Activated CD8-positive, alpha-beta memory T cell treated with anti-CD3 and anti-CD28 coated beads, Interleukin-2, amount 50 U/mL, for 1 hour (primary cell): ENCODE measurements around the gene SBSN.

Experiments
- DNase-seq: peaks from one replicate; pipeline ENCODE4 v3.0.0-alpha.2; 2020; ENCODE audit errors: extremely low read depth

Gene SBSN, protein sequence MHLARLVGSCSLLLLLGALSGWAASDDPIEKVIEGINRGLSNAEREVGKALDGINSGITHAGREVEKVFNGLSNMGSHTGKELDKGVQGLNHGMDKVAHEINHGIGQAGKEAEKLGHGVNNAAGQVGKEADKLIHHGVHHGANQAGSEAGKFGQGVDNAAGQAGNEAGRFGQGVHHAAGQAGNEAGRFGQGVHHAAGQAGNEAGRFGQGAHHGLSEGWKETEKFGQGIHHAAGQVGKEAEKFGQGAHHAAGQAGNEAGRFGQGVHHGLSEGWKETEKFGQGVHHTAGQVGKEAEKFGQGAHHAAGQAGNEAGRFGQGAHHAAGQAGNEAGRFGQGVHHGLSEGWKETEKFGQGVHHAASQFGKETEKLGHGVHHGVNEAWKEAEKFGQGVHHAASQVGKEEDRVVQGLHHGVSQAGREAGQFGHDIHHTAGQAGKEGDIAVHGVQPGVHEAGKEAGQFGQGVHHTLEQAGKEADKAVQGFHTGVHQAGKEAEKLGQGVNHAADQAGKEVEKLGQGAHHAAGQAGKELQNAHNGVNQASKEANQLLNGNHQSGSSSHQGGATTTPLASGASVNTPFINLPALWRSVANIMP

DNA sequence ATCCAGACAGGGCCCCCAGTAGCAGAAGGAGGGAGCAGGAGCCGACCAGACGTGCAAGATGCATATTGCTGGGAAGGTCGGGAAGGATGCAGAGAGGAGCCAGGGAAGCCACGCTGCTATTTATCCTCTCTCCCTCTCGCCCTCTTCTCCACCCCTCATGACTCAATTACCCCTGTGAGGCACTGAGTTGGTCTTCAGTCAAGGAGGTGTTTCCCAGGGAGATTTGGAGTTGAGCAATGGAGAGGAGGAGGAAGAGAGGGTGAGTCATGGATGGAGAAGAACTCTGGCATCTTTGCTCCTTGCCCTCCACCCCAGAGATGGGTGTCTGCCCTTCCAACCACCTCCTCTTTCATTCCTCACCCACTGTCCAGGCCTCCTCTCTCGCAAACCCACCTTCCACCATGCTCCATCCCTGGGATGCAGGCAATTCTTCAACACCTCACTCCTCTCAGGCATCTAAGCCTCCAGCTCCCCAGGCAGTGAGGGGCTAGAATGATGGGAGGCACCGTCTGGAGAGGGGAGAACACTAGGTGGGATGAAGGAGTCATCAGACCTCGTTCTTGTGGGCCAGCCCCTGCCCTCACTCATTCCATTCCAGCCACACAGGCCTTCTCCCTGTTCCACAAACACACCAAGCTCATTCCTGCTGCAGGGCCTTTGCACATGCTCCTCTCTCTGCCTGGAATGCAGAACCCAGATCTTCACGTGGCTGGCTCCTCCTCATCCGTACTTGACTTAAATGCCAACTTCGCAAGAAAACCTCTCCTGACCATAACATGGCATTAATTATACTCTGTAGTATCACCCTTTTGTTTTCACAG lies at the start of gene SBSN:
Gene SBSN, minus strand, starts transcription at position 94 of the 821 bp plus-strand sequence. Its CDS starts 30 bp downstream, at position 64.
- DNase-seq, result no peak

DNA sequence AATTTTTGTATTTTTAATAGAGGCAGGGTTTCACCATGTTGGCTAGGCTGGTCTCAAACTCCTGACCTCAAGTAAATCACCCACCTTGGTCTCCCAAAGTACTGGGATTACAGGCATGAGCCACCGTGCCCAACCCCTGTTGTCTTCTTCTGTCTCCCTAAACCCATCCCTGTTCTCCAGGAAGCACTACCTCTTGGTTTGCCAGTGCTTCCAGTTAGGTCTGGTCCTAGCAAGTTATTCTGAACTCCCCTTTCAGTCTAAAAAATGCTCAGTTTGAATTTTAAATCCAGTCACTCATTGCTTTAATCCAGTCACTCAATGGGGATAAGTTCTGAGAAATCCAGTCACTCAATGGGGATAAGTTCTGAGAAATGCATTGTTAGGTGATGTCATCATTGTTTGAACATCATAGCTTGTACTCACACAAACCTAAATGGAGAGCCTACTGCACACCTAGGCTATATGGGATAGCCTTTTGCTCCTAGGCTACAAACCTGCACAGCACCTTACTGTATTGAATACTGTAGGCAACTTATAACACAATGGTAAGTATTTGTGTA lies 43.4 kb upstream of the SBSN start:
- no peak for DNase-seq

DNA sequence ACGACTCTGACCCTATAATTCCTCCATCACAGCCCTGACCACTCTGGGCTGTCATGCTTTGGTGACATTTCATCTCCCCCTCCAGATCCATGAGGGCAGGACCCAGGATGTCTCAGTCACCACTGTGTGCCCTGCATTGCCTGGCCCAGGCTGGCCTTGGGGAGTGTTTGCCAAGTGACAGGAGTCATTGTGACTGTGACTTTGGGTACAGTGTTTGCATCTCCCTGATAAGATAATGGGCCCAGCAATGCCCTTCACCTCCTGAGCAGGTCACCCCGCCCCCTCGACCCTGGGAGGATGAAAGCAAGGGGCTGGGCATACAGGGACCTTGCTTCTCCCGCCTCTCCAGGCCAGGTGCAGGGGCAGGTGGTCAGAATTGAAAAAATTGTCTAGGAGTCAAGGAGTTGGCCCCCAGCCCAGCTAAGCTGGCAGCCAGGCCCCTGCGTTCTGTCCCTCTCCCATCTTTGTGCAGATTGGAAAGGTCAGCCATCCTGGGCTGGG lies 41.2 kb upstream of the SBSN start:
- DNase-seq, result no peak

DNA sequence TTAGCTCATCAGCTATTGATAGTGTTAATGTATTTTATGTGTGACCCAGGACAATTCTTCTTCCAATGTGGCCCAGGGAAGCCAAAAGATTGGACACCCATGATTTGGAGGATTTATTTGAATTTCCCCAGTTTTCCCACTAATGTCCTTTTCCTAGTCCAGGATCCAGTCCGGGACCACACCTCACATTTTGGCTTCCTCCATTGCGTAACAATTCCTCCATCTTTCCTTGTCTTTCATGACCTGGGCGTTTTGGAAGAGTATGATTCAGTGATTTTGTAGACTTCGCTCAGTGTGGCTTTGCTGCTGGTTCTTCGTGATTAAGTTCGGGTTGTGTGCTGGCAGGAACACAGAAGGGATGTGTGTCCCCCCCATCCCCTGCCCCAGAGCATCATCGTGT lies 38.6 kb upstream of the SBSN start:
- DNase-seq, result no peak

DNA sequence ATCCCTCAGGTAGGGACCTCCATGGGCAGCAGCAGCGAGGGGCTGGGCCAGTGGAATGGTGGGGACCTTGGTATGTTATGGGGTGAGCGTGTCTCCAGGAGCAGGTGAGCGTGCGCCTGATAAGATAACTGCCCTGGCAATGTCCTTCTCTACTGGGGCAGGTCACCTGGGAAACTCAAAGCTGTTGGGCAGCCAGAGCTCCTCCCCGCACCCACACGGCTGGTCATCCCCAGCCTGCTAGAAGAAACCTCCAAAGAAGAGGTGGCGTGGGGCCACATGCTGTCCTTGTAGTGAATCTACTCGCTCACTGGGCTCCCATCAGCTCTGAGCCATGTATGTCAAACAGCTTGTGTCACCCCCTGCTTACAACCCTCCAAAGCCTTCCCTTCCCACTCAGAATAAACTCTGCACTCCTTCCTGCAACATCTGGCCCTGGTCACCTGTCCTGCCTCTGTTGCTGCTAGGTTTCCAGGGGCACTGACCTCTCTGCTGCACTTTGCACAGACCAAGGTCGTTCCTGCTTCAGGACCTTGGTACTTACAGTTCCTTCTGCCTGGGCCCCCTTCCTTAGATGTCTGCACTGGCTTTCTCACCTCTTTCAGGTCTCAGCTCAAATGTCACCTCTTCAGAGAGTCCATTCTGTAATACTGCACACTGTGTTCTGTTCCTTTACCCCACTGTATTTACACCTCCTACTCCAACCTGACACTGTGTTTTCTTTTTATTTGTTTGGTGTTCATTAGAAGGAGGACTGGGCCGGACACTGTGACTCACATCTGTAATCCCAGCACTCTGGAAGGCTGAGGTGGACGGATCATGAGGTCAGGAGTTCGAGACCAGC lies 37.1 kb upstream of the SBSN start:
- no peak for DNase-seq

DNA sequence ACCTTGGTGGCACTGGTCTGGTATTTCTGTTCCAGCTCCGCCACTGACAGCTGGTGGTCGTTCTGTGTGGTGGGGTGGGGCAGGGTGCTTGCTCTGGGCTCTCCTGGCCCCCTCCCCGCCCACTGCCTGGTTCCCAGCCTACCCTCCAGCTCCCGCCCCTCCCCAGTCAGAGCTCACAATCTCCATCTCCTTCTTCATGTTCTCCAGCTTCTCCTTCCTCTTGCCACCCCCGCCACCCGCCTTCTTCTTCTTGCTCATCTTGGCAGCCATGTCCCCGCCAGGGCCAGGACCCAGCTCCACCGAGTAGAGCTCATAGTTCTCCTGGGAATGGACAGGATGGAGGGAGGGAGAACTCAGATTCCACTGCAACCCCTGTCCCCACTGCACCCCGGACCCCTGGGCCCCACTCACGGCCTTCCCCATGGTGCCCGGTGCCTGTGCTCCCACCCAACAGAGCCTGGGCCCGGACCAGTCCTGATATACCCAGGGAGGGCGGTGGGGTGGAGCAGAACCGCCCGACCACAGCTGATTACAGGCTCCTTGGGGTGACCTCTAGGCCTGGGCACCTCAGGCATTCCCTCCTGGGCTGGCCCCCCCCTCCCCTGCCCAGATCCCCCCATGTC lies 35.2 kb upstream of the SBSN start, which contains the start of gene ATP4A:
Gene ATP4A, minus strand, starts transcription at position 452 of the 623 bp plus-strand sequence. Its CDS starts 29 bp downstream, at position 423.
- DNase-seq, result no peak

DNA sequence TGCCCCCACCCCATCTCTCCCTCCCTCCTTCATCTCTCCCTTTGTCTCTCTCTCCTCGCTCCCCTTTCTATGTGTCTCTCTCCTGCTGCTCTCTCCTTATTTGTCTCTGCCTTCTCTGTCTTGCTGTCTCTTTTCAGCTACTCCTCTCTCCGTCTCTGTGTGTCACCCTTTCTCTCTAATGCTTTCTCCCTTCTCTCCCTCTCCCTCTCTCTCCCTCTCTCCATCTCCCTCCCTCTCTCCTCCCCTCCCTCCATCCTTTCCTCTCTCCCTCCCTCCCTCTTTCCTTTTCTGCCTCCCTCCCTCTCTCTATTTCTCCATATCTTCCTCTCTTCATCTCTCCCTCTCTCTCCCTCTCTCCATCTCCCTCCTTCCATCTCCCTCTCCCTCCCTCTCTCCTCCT lies 34.7 kb upstream of the SBSN start:
- no peak for DNase-seq

DNA sequence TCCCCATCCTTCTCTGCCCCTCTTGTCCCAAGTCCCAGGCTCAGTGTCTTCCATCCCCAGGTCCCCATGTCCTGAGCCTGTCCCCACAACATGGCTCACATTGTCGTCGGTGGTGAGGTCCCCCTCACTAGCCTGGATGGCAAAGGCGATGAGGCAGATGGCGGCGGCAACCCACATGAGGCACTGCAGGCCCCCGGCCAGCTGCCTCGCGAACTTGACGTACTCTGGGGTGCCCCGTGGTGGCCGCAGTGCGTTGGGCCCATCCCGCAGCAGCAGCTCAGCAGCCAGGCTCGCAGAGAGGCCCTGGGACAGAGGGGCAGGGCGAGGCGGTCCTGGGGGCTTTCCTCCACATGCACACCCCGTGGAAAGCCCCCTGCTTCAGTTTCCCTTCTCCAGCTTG lies 34.2 kb upstream of the SBSN start:
- no peak for DNase-seq

DNA sequence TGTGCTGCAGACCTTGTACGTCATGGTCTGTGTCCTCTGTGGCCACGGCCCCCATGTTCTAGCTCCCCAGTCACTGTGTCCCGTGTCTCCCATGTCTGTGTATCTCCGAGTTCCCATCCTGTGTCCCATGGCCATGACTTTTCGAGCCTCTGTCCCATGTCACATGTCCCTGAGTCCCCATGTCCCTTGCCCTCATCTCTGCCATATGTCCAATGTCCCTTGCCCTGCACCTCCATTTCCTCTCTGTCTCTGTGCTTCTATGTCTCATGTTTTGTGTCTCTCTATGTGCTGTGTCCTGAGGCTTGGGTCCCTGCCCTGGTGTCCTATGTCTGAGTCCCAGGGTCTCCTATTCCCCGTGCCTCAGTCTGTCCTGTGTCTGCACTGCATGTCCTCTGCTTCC lies 33.3 kb upstream of the SBSN start:
- no peak for DNase-seq

DNA sequence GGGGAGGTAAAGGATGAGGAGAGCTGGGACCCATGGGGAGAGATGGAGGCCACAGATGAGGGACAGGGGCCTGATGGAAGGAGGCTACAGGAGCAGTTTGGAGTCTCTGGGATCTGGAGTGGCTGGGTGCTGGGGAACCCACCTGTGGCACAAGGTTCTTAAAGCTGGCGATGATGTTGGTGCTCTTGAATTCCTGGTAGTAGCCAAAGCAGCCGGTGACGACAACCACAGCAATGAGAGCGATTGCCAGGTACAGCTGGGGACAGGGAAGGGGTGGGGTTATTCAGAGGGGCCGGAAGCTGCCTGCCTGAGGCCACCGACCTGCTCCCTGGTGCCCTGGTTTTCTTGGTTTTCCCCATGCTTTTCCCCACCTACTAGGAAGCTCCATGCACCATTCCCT lies 32.6 kb upstream of the SBSN start:
- no peak for DNase-seq

DNA sequence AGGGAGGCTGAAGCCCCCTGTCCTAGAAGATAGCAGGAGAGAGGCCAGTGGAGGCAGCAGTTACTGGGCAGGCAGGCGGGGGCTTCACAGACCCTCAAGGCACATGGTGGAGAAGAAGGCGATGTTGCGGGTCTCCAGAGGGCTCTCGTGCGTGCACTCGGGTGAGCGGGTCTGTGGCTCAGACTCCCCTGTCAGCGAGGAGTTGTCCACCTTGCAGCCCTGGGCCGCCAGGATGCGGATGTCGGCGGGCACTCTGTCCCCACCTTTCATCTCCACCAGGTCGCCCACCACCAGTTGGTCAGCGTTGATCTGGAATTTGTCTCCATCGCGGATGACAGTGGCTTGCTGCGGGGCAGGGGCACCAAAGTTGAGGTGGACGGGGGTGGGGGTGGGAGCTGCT lies 32.2 kb upstream of the SBSN start:
- no peak for DNase-seq

DNA sequence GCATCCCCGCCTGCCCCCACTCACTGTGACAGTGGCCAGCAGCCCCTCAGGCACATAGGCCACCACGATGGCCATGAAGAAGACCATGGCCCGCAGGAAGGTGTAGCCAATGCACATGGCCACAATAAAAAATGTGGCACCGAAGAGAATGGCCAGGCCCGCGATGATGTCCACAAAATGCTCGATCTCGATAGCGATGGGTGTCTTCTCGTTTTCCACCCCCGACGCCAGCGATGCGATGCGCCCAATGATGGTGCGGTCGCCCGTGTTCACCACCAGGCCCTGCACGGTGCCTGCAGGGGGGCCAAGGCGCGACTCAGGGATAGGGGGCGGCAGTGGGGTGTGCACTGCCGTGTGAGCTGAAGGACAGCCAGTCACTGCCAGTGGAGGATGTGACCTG lies 31.7 kb upstream of the SBSN start:
- DNase-seq, result no peak

DNA sequence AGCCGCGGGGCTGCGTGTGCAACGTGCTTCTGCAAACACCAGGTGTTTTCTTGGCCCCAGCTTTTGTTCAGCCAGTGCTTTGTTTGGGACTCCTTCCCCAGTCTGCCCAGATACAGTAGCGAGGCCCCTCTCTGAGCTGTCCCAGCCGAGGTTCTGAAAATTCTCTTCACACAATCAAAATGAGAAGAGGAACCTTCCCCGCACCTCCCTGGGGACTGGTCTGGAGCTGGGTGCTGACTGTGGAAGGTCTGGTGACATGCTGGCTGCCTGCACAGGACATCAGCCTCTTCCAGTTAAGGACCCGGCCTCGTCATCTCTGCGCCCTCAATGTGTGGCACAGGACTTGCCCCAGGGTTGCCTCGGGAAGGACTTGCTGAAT lies 31.2 kb upstream of the SBSN start:
- no peak for DNase-seq

DNA sequence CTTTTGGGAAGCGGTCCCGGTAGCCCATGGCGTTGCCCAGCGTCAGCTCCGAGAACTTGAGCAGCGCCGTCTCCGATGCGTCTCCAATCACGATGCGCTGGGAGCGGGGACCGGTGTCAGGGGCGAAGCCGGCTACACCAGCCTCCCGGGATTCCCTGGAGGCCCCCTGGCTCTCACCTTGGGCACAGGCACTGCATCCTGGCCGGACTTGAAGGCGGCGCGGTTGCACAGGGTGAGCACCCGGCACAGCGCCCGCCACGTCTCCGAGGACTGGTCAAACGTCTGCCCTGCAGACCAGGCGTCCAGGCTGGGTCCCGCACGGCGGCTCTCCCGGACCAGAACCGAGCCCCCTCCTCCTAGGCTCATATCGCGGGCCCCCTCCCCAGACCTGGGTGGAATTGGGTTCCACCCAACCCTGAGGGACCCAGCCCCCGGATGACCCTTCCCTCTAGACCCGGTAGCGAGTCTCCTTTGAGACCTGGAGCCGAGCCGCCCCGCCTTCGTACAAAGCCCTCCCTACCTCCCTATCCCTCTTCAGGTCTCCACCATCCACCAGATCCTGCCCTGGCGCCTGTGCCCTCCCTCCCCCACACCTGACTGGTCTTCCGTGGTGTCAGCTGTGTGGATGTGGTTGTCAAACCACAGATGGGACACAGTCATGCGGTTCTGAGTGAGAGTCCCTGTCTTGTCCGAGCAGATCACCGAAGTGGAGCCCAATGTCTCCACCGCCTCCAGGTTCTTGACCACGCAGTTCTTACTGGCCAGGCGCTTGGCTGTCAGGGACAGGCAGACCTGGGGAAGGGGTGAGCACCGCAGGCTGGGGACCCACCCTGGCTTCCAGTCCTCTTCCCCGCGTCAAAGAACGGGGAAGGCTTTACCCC lies 30.5 kb upstream of the SBSN start:
- DNase-seq, result no peak

DNA sequence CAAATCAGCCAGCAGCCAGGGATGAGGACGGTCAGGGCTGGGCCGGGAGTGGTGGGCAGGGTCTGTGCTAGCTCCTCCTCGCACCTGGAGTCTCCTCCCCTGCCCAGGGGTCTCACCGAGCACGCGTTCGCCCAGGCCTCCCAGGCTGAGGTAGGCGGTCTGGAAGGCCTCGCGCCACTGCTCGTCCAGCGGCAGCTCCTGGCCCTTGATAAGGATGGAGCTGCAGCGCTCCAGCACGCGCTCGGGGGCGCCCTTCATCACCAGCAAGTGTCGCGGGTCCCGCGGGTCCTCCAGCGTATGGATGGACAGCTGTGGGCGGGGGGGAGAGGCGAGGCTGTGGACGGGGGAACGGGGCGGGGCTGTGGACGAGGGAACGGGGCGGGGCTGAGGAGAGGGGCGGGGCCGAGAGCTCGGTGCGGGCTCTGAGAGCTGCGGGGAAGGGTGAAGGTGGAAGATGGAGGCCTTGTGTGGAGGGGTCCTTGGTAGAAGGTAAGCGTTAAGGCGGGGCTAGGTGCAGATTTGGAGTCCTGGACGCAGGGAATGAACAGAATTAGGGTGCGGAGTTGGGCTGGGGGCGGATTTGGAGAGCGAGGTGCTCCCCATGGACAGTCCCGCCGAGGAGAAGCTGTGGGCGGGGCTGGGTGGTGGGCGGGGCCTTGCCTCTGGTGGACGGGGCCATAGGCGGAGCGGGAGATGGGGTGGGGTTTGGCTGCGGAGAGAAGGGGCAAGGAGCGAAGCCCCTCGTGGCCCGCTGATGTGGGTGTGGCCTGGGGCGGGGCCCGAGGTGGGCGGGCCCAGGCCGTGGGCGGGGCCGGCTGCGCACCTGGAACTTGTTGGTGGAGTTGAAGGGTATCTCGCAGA lies 29.7 kb upstream of the SBSN start:
- DNase-seq, result no peak

DNA sequence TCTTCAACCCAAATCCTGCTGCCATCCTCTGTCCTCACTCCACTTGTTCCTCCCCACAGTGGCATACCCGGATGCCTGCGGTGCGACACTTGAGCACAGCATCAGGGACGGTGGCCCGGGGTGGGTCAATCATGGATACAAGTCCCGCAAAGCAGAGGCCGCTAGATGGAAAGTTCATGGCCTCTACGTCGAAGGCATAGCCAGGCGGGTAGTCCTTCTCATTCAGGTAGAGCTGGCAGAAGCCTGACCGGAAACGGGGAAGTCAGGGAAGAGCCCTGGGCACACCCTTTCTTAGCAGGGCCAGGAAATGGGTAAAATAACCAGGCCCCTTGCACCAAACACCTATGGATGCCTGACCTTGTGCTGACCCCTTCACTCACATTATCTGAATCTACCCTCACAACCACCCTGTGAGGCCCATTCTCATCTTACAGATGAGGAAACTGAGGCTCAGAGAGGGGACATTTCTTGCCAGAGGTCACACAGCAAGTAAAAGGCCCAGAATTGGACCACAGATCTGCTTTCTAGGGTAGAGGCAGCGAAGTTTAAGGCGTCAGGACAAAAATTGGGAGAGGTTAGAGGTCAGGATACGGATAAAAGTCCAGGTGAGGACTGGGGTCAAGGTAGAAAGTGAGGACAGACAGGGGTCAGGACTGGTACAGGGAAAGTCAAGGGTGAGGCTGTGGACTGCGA lies 28.9 kb upstream of the SBSN start:
- DNase-seq, result no peak

DNA sequence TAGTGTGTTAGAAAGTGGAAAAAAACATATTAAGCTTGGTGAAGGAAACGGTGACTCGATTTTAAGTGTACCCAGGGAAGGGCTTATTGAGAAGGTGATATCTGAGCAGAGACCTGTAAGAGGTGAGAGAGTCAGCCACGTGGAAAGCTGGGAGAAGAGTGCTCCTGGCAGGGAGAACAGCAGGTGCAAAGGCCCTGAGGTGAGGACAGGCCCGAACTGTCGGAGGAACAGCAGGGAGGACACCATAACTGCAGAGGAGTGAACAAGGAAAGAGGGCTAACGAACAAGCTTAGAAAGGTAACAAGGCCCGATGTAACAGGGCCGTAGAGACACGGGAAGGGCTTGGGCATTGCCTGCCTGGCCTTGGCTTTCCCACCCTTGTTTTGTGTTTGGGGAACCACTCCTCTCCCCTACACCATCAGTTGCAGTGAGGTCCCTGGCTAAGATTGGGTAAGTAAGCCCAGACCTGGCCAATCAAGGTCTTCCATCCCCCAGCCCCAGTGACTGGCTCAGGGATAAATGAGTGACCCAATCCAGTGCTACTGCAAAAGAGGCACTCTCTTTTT lies 28.0 kb upstream of the SBSN start:
- no peak for DNase-seq
